NCI-H1105 (cell line): ENCODE measurements around the gene KCNJ3.

Source experiments
- DNase-seq: peaks from one replicate; lab custom pipeline; 2025; lab: John Stamatoyannopoulos, UW

Gene KCNJ3

GRCh38 chr2:154707994-154708575 lies 9.6 kb downstream of the KCNJ3 start:
- DNase-seq = no peak

GRCh38 chr2:154709215-154709614 lies 10.7 kb downstream of the KCNJ3 start:
- no peak for DNase-seq

GRCh38 chr2:154710078-154710477 lies 11.6 kb downstream of the KCNJ3 start:
- DNase-seq = no peak

- no peak for DNase-seq
Observed at GRCh38 chr2:154710685-154711084, 12.2 kb downstream of the KCNJ3 start.

GRCh38 chr2:154713675-154714074 lies 15.2 kb downstream of the KCNJ3 start:
- DNase-seq = no peak

- no peak for DNase-seq
Observed at GRCh38 chr2:154720651-154721050, 22.2 kb downstream of the KCNJ3 start.

- peak; percentile 9 for DNase-seq
Observed at GRCh38 chr2:154724194-154724797, 25.8 kb downstream of the KCNJ3 start.

- no peak for DNase-seq
Observed at GRCh38 chr2:154740361-154740760, 41.9 kb downstream of the KCNJ3 start.

- DNase-seq = no peak
Observed at GRCh38 chr2:154758871-154759270, 60.4 kb downstream of the KCNJ3 start.

GRCh38 chr2:154762638-154763037 lies 64.1 kb downstream of the KCNJ3 start:
- no peak for DNase-seq

- no peak for DNase-seq
Observed at GRCh38 chr2:154771664-154772284, 73.3 kb downstream of the KCNJ3 start.

- no peak for DNase-seq
Observed at GRCh38 chr2:154776825-154777224, 78.3 kb downstream of the KCNJ3 start.

- DNase-seq = no peak
Observed at GRCh38 chr2:154794406-154794805, 95.9 kb downstream of the KCNJ3 start.

GRCh38 chr2:154795651-154796050 lies 97.2 kb downstream of the KCNJ3 start:
- DNase-seq = no peak

- no peak for DNase-seq
Observed at GRCh38 chr2:154804451-154804850, 106.0 kb downstream of the KCNJ3 start.

GRCh38 chr2:154813636-154814035 lies 115.1 kb downstream of the KCNJ3 start:
- DNase-seq = no peak

- no peak for DNase-seq
Observed at GRCh38 chr2:154814856-154815255, 116.4 kb downstream of the KCNJ3 start.

GRCh38 chr2:154825358-154825757 lies 126.9 kb downstream of the KCNJ3 start:
- no peak for DNase-seq

- DNase-seq = no peak
Observed at GRCh38 chr2:154826827-154827226, 128.3 kb downstream of the KCNJ3 start.

- DNase-seq = no peak
Observed at GRCh38 chr2:154827286-154827685, 128.8 kb downstream of the KCNJ3 start.

GRCh38 chr2:154832711-154833110 lies 134.2 kb downstream of the KCNJ3 start:
- no peak for DNase-seq

GRCh38 chr2:154836632-154837031 lies 138.1 kb downstream of the KCNJ3 start:
- DNase-seq = no peak

GRCh38 chr2:154837035-154837434 lies 138.5 kb downstream of the KCNJ3 start:
- no peak for DNase-seq

- no peak for DNase-seq
Observed at GRCh38 chr2:154844513-154844912, 146.0 kb downstream of the KCNJ3 start.
